Measurements from ENCODE around the gene OR5A1.

Gene OR5A1

GRCh38 chr11:59436169-59436568 lies at the start of gene OR5A1:
Gene OR5A1 (plus strand): TSS chr11:59436469. CDS start chr11:59443169, 6,700 bp downstream.
- no peak within 1 kb of the TSS for H3K4me3 ChIP-seq (ENCODE audit: control insufficient read depth, low read depth, low read length)
- no peak for DNase-seq (ENCODE audit: low read depth)
- TF ChIP-seq CTCF (IDR thresholded peaks at IDR 0.05; ENCODE audit: control insufficient read depth, insufficient read depth, low read depth, low read length, missing control alignments) = no peak

GRCh38 chr11:59394186-59394585 lies 42.1 kb upstream of the OR5A1 start:
- TF ChIP-seq CTCF (IDR thresholded peaks at IDR 0.05; ENCODE audit: control insufficient read depth, insufficient read depth, low read depth, low read length, missing control alignments) = no peak
- DNase-seq (ENCODE audit: low read depth) = no peak
- no peak overlapping the region for H3K4me3 ChIP-seq (ENCODE audit: control insufficient read depth, low read depth, low read length)

- H3K4me3 ChIP-seq (ENCODE audit: control insufficient read depth, low read depth, low read length) = no peak overlapping the region
- DNase-seq (ENCODE audit: low read depth) = no peak
Observed at GRCh38 chr11:59400461-59401261, 35.6 kb upstream of the OR5A1 start.

GRCh38 chr11:59401262-59401552 lies 35.1 kb upstream of the OR5A1 start:
- no peak for TF ChIP-seq CTCF (IDR thresholded peaks at IDR 0.05; ENCODE audit: control insufficient read depth, insufficient read depth, low read depth, low read length, missing control alignments)
- no peak overlapping the region for H3K4me3 ChIP-seq (ENCODE audit: control insufficient read depth, low read depth, low read length)
- DNase-seq (ENCODE audit: low read depth) = no peak

More at GRCh38 chr11:59400461-59401261, 35.6 kb upstream of the OR5A1 start:
- TF ChIP-seq CTCF (IDR thresholded peaks at IDR 0.05; ENCODE audit: control insufficient read depth, insufficient read depth, low read depth, low read length, missing control alignments) = no peak

GRCh38 chr11:59403546-59403945 lies 32.7 kb upstream of the OR5A1 start:
- TF ChIP-seq CTCF (IDR thresholded peaks at IDR 0.05; ENCODE audit: control insufficient read depth, insufficient read depth, low read depth, low read length, missing control alignments) = no peak
- no peak overlapping the region for H3K4me3 ChIP-seq (ENCODE audit: control insufficient read depth, low read depth, low read length)
- DNase-seq (ENCODE audit: low read depth) = no peak

- no peak for DNase-seq (ENCODE audit: low read depth)
- TF ChIP-seq CTCF (IDR thresholded peaks at IDR 0.05; ENCODE audit: control insufficient read depth, insufficient read depth, low read depth, low read length, missing control alignments) = no peak
- no peak overlapping the region for H3K4me3 ChIP-seq (ENCODE audit: control insufficient read depth, low read depth, low read length)
Observed at GRCh38 chr11:59413646-59414045, 22.6 kb upstream of the OR5A1 start.
